Stimulated activated CD4-positive, alpha-beta T cell treated with anti-CD3 and anti-CD28 coated beads, TNF-alpha, amount 100 ng/mL, for 4 hours (primary cell): ENCODE data around the gene ATP2B2.
A peak's percentile ranks its signal among the peaks of the same experiment; 100 is the strongest.

Experiments used
- DNase-seq, 3 experiments: peaks; one replicate each; pipeline ENCODE4 v3.0.0-alpha.2; 2020; ENCODE audit warnings: low read depth in 3 of 3

ATP2B2 gene

DNA sequence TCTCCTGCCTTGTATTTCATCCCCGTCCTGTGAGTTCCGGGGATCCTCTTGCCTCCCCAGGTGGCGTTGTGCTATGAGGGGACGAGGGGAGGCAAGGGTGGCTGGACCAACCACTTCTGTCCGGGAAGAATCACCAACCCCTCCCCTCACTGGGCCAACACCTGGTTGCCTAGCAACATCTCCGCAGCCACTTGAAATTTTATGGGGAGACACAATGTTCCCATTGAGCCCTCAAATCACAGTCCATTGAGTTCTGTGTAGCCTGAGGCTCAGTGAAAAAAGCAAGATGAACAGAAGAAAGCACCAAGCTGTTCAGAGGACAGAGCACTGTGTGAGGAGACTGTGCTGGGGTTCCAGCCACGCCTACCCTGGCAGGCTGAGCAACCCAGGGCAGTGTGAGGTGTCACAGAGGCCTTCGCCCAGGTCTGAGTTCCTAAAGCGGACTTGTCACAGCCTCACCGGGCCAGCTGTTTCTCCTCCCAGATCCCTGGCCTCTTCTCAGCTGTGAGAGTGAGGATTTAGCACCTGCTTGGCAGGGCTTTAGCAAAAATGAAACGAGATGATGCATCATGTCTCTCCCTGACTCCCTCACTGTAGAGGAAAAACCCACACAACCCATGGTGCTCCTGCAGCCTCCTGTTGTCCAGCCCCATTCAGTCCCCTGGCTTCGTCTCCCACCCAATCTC is 76.8 kb downstream of the ATP2B2 start:
- no peak for DNase-seq

DNA sequence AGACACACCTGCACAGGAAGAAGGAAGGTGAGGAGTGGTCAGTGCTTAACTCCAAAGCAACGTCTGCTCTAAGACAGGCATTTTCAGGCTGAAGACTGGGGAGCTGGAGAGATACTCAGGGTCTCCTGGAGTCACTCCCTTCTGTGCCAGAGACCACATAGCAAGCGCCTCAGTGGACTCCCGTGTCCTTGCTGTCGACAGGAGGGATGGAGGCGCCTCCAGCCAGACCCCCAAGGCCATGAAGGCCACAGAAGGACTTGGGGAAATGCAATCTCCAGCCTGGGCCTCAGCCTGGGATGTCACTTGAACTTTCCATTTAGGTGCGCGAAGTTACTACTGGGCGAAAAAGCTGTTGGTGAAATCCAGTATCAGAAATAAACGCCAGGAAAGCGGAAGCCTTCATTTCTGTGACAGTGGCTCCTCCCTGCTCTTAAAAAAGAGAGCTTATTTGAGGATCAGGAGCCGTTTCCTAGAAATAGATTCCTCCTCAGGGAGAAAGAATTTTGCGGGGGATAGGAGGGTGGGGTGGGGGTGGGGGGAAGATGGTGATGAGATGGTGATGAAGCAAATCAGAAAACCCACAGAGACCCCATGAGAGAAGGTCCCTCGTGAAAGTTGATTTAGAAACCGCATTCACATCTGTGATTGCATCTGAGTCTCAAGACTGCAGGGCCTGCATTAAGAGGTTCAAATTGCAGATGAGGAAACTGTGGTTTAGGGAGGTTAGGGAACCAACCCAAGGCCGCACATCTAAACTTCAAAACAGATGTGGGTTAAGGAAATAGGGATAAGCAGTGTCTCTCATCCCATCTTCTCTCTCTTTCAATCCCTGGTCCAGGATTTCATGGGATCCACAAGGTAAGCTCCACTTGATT is 78.8 kb downstream of the ATP2B2 start:
- no peak for DNase-seq

DNA sequence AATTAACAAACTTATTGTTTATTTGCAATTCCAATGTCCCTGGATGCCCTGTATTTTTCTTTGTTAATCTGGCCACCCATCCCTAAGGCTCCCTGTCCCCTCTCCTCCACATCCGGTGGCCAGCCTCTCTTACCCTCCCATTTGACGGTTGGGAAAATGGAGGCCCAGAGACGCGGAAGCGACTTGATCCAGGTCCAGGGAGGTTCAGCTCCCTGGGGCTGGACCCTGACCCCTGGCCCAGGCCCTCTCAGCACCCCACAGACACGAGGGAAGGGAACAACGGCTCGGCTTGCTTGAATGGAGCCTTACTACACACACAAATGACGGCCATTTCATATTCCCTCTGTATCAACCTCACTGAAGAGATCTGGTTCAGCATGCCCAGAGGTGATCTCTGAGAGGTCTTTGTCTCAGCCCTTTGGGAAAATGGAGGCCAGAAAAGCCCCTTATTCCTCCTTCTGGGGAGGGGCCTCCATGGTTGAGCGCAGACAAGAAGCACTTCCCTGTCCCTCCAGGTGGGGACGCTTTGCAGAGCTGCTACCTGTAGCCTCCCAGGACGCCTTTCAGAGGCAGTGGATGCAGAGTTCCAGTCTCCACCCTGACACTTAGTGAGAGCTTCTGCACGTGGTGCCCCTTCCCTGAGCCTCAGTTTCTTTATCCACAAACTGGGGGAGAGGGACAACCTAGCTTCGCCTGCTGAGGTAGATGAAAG is 82.1 kb downstream of the ATP2B2 start:
- DNase-seq, result no peak

DNA sequence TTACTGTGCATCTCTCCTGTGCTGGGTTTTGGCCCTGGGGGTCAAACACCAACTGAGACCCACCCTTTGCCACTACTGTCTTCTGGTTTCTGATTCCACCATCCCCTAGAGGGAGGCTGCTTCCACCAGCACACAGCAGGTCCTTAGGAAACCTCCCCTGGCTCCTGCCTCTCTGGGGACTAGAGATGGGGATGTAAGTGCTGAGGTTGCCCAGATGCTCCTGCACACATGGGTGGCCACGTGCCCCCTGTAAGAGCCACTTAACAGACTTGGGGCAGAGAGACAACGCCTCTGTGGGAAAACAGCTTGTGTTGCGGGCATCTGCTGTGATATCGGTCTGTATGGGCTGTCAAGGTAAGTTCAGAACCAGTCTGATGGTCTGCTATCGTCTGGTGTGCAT is 83.4 kb downstream of the ATP2B2 start:
- no peak for DNase-seq

DNA sequence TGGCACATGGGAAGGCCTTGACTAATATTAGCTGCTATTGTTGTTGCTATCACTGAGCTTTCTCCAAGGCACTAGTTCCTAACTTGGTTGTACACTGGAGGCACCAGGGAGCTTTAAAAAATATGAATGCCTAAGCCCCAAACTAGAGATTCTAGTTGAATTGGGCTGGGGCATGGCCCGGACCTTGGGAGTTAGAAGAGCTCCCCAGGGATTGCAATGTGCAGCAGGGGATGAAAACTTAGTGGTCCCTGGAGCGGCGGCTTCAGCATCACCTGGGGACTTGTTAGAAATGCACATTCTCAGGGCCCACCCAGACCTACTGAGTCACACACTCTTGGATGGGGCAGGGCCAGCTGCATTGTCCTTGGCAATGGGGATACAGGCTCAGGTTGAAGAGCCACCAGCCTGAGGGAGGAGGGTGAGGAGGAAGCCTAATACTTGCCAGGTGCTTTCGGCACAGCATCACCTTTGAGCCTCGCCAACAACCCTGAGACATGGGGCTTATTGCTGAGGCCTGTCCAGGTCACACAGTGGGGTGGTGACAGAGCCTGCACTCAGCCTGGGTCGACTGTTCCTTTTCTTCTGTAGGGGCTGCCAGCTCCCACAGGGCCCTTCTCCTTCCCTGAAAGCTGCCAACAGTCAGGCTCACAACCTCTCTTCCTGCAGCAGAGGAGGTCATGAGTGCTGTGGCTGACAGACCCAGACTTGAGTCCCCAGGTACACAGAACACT is 84.5 kb downstream of the ATP2B2 start:
- no peak for DNase-seq

DNA sequence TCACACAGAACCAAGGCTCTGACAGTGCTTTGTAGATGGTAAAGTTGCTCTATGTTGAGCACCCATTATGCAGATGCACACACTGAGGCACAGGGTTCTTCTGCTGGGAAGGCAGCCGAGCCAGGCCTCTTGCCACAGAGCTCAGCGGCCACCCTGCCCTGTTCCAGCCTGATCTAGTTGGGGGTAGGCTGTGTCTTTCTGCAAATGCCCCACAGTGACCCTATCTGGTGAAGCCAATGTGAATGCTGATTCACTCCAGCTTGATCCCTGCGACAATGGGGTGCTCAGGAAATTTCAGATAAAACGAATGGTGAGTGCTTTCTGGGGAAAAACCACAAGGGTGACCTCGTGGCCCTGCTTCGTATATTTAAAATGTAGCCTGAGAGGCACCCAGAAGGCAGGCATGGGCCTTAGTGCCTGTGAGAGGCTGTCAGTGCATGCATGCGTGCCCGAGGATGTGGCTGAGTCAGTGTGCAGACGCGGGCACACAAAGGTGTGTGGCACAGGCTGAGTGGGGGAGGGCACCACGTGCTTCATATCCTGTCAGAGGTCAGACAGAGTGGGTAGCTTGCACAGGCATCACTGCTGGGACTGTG is 85.7 kb downstream of the ATP2B2 start:
- peak in 2 of 3 experiments; percentile 31 to 38 for DNase-seq

DNA sequence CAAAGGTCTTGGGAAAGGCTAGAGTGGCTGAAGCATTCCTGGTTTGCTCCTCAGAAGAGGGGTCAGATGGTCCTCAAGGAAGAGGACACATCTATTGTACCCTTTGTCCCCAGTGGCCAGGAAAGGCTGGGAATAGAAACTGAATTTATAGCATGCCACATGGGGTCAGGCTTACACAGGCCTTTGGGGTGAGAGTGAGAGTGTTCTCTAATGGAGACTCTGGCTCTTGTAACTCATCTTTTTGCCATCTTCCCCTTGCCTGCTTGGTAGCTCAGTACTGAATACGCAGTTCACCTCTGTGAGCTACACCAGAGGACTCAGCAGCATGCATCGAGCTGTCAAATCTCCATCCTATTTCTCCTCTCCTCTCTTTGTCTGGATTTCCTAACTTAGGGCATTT is 87.5 kb downstream of the ATP2B2 start:
- DNase-seq, result no peak

DNA sequence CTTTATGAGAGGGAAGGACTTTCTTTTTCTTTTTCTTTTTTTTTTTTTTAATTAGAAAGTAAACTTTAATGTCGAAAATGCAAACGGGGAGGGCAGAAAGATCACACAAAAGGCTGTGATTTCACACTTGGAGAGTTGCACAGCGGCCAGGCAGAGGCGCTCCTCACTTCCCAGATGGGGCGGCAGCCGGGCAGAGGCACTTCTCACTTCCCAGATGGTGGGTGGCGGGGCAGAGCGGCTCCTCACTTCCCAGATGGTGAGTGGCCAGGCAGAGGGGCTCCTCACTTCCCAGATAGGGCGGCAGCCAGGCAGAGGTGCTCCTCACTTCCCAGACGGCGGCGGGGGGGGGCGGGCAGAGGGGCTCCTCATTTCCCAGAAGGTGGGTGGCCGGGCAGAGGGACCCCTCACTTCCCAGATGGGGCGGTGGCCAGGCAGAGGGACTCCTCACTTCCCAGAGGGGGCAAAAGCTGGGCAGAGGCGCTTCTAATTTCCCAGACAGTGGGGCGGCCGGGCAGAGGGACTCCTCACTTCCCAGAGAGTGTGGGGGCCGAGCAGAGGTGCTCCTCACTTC is 88.6 kb downstream of the ATP2B2 start:
- DNase-seq, result no peak

DNA sequence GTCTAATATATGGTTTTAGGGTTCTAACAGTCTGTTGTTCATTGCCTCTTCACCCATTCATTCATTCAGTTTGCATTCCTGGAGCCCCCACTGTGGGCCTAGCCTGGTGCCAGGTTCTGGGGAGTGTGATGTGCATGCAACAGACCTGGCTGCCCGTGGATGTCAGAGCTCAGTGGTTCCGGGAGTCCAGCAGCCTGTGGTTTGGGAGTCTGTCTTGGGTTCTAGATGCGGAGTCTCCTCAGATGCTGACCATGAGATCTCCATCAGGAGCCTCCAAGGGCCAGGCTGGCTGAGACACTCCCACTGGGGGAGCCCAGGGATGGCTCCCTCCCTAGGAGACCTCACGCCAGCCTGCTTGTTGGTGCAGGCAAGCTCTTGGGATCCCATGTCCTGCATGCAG is 92.3 kb downstream of the ATP2B2 start:
- DNase-seq, result no peak

DNA sequence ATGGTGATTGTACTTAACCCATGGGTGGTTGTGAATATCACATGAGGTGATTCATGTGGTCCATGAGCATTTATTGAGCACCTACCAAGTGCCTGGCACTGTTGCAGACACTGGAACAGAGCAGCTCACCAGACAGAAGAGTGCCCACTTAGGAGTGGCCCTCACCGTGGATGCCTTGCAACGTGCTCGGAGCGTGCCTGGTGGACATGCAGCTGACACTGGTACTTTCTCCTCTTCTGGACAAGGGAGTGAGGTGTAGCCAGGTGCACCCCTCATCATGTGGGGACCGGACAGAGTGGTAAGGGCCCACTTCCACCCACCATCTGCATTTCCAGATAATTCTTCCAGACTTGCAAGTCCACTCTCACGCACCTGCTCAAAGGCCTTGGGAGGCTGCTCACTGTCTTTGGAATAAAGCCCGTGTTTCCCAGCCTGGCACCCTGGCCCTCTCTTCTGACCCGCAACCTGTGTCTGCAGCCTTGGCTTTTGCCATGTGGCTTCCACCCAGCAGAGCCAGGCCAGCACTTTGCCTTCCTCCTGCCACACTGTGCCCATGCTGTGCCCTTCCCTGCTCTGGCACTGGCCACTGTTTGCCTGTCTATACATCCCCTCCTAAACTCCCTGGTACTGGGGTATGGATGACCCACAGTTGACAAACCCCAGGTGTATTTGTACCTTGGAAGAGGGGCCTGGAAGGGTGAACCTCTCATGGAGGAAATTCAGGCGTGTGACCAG is 93.6 kb downstream of the ATP2B2 start:
- no peak for DNase-seq

DNA sequence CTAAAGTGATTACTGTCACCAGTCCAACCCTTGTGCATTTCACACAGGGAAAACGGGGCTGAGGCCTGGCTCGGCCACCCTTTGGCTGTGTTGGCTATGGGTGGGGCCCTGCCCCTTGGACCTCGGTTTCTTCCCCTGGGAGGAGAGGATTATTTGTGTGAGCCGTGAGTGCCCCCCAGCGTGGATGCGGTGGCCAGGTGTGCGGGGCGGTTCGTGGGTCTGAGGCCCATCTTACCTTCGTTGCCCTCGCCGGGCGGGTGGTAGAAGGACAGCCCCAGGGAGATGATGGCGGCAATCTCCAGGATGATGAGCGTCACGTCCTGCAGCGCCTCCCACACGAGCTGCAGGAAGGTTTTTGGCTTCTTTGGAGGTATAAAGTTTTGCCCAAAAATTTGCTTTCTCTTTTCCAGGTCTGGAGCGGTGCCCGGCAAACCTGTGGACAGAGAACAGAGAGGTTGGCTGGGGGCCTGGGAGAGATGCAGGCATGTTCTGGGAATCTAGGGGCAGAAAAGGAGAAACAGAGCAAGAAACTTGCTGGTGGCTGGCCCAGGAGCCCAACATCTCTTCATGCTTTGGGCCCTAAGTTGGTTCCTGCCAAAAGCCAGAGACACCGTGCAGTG is 94.9 kb downstream of the ATP2B2 start:
- no peak for DNase-seq

DNA sequence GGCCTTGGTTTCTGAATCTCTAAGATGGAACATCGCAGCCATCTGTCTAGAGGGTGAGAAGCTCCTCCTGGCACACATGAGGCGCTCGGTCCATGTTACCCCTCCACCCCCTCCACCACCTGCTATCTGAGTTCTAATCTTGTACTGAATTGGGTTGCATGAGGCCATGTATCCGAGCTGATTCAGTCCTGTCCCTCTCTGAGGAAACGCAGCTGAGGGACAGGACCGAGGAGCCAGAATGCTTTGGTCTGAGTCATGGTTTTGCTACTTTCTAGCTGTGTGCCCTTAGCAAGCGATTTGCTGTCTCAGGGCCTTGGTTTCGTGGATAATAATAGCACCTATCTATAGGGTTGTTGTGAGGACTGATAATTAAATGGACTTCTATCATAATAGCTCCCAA is 96.7 kb downstream of the ATP2B2 start:
- DNase-seq, result no peak

DNA sequence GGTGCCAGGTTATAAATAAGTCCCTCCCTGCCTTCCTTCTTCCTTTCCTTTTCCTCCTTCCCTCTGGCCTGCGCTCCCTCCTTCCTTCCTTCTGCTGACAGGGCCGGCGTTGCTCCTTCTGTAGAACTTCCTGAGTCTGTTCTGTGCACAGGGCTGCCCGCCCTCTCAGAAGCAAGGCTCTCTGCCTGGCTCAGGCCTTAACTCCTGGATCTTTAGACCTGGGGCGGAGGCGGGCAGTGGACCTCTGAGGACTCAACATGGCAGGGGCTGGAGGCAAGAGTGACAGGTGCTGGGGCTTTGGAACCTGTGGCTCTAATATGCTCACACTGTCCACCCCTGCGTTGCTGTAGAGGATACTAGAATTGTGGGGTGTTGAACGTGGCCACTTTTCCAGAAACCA is 98.0 kb downstream of the ATP2B2 start:
- no peak for DNase-seq

DNA sequence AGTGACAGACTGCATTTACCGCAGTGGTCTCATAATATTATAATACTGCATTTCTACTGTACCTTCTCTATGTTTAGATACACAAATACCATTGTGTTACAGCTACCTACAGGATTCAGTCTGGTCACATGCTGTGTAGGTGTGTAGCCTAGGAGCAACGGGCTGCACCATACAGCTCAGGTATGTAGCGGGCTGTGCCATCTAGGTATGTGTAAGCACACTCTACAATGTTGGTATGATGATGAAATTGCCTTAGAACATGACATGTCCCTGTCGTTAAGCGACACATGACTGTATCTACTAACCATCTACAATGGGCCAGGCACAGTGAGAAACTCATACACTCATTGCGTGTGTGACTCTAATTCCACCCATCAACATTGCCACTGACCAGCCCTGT is 99.0 kb downstream of the ATP2B2 start:
- no peak for DNase-seq

DNA sequence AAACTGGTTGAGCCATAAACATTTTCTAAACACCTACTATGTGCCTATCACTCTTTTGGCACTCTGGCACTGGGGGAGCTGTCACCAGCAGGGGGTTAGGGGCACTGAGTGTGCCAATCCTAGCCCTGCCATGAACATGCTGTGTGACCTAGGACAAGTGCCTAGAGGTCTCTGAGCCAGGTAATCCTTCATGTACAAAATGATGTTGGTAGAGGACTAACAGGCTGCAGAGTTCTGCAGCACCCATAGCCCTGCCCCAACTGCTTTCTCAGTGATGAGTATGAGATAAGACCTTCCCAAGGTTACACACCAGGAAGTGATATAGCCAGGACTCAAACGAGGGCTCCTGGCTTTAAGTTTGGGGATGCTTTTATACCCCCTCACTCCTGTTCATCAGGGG is 99.6 kb downstream of the ATP2B2 start:
- DNase-seq, result no peak

DNA sequence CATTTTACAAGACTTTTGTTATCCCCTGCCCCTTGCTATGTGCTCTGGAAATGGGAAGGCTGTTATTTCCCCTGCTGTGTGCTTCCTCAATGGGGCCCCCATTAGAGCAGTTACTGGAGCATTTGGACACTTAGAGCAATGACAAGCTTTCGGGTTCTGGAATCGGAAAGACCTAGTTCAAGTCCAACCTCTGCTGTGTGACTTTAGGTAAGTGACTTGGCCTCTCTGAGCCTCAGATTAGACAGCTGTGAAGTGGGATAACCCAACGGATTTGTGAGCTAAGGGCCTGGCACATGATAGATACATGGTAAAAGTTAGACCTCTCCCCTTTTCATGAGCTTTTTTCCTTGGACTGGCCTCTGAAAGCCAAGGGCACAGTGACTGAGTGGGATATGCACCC is 100.5 kb downstream of the ATP2B2 start:
- no peak for DNase-seq

DNA sequence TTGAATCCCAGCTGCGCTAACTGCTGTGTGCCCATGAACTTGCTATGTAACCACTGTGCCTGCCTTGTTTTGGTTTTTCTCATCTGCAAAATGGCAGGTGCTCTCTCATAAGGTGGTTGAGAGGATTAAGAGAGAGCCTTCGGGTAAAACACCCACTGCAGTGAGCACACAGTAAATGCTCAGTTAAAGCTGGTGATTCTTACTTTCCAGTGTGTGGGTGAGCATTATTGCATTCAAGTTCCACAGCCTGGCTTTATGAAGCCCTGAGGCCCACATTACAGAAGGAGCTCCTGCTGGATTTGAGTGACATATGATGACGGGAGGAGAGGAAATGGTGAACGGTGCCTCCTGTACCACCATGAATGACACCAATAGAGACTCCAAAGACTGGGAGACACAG is 101.0 kb downstream of the ATP2B2 start:
- no peak for DNase-seq

DNA sequence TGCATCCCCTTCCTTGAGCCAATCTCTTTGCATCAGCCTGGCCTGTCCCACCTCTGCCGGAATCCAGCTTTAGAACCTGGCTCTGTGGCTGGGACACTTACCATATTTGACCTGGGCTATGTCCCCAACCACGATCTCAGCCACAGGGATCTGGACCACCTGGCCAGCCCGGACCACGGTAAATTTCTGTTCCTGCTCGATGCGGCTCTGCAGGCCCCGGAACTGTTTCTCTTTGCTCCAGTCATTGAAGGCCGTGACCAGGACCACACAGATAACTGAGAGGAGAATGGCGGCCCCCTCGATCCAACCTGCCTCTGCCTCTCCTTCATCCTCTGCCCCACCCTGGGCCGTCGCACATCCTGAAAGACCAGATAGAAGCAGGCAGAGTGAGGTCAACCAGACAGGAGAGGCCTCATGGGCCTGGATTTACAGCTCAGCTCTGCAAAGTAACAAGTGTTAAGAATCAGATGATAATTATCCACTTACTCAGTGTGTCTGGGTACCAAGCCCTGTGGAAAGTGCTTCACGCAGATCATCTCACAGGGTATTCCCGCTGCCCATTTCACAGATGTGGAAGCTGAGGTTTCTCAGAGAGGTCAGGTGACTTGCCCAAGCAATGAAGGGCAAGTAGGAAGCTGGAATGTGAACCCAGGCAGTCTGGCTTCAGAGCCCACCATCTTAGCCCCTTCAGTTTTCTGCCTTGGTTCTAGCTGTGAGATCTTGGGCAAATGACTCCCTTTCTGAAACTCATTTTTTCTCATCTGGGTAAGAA is 103.2 kb downstream of the ATP2B2 start:
- no peak for DNase-seq

DNA sequence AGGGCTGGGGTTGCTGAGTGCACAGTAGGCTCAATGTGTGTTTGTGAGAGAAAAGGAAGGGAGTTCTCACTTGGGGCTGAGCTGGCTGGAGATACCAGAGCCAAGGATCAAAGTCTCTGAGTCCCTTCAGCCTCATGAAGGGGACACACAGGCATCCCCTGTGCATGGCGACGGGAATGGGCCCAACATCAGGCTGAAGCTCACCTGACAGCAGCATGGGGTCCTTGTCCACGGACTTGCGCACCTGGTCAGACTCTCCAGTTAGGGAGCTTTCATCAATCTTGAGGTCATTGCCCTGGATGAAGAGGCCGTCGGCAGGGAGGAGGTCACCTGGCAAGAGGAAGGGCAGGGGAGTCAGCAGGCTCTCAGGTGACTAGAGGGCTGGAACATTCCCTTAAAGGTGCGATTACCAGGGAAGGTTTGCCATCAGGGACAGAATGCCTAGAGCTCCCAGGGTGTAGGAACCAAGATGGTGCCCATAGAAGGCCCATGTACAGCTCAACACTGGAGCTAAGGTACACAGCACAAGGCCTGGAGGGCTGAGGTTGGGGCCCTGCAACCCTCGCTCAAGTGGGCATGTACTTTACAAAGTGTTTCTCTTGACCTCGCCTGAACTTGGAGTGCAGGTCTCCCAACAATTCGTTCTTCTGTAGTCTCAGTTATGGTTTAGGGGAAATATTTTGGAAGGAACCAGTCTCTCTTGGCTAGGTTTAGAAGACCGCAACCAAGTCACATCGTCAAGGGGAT is 104.5 kb downstream of the ATP2B2 start:
- no peak for DNase-seq
